ENCODE measurements around the gene ALPK3. TPM values are rescaled to one million over a fixed set of nuclear protein-coding genes. Genes with fewer than 3 reads are reported as not detected.

Gene ALPK3
- total RNA-seq, 1 donor from 2014 or later: 181 TPM

GRCh38 chr15:84804005-84804900 is 12.9 kb upstream of the ALPK3 start:
- Histone ChIP-seq H3K4me3 (no peak overlapping the region), H3K27ac (replicated peaks) (no peak overlapping the region), H3K27me3 (ENCODE audit: low read depth) (no peaks in the 10 kb centered on the region), H3K9me3 (replicated peaks) (no peaks in the 10 kb centered on the region), H3K4me1 (peaks cover 6% of the 10 kb centered on the region), H3K36me3 (peaks cover 64% of the 10 kb centered on the region)
- TF ChIP-seq CTCF (IDR thresholded peaks at IDR 0.05; ENCODE audit: borderline replicate concordance): no peak
- DNase-seq: no peak
- intact Hi-C loops (cut with micrococcal nuclease): no loop called here

GRCh38 chr15:84805221-84805620 is 11.9 kb upstream of the ALPK3 start:
- Histone ChIP-seq H3K4me1 (peaks cover 7% of the 10 kb centered on the region), H3K36me3 (peaks cover 55% of the 10 kb centered on the region), H3K9me3 (replicated peaks) (no peaks in the 10 kb centered on the region), H3K27ac (replicated peaks) (no peak overlapping the region), H3K4me3 (no peak overlapping the region), H3K27me3 (ENCODE audit: low read depth) (no peaks in the 10 kb centered on the region)
- no peak for TF ChIP-seq CTCF (IDR thresholded peaks at IDR 0.05; ENCODE audit: borderline replicate concordance)
- intact Hi-C loops (cut with micrococcal nuclease): no loop called here
- no peak for DNase-seq

- DNase-seq: no peak
- H3K36me3 ChIP-seq: peaks cover 34% of the 10 kb centered on the region
- H3K27me3 ChIP-seq (ENCODE audit: low read depth): no peaks in the 10 kb centered on the region
- H3K9me3 ChIP-seq (replicated peaks): no peaks in the 10 kb centered on the region
- TF ChIP-seq CTCF (IDR thresholded peaks at IDR 0.05; ENCODE audit: borderline replicate concordance): no peak
- no peak overlapping the region for H3K4me3 ChIP-seq
- intact Hi-C loops (cut with micrococcal nuclease): no loop called here
- H3K27ac ChIP-seq (replicated peaks): no peak overlapping the region
- H3K4me1 ChIP-seq: peaks cover 10% of the 10 kb centered on the region
These were observed 9.9 kb upstream of the ALPK3 start for GRCh38 chr15:84807228-84807627.

- no peaks in the 10 kb centered on the region for H3K9me3 ChIP-seq (replicated peaks)
- DNase-seq: no peak
- TF ChIP-seq CTCF (IDR thresholded peaks at IDR 0.05; ENCODE audit: borderline replicate concordance): no peak
- intact Hi-C loops (cut with micrococcal nuclease): no loop called here
- H3K4me3 ChIP-seq: no peak overlapping the region
- no peaks in the 10 kb centered on the region for H3K27me3 ChIP-seq (ENCODE audit: low read depth)
- H3K27ac ChIP-seq (replicated peaks): peak overlapping the region; percentile 22
- peaks cover 10% of the 10 kb centered on the region for H3K4me1 ChIP-seq
- peaks cover 6% of the 10 kb centered on the region for H3K36me3 ChIP-seq
These were observed 6.9 kb upstream of the ALPK3 start for GRCh38 chr15:84810073-84810840.

DNA sequence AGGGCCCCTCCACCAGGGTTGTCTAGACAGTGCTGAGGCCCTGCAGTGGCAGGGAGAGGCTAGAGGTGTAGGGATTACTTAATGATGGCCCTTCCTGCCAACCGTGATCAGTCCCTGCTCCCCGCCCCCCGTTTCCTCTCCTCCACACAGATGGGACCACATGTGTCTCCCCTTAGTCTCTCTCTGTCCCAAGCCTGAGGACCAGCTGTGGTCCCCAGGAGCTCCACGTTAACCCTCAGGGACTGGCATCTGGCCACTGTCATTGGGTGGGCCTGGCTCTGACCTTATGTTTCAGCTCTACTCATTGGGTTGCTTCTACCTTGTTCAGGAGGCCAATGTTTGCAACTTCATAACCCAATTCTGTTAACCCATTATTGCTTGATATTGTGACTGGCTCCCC is 6.0 kb upstream of the ALPK3 start:
- no peak for DNase-seq
- intact Hi-C loops (cut with micrococcal nuclease): no loop called here
- H3K36me3 ChIP-seq: no peaks in the 10 kb centered on the region
- H3K27ac ChIP-seq (replicated peaks): no peak overlapping the region
- no peaks in the 10 kb centered on the region for H3K9me3 ChIP-seq (replicated peaks)
- no peak overlapping the region for H3K4me3 ChIP-seq
- H3K4me1 ChIP-seq: peaks cover 13% of the 10 kb centered on the region
- no peak for TF ChIP-seq CTCF (IDR thresholded peaks at IDR 0.05; ENCODE audit: borderline replicate concordance)
- H3K27me3 ChIP-seq (ENCODE audit: low read depth): no peaks in the 10 kb centered on the region
